Osteocyte (in vitro differentiated cells): ENCODE measurements around the gene TIPRL. TPM values are rescaled to one million over a fixed set of nuclear protein-coding genes. Genes with fewer than 3 reads are reported as not detected.
A peak's percentile ranks its signal among the peaks of the same experiment; 100 is the strongest.

Source experiments
- DNase-seq: peaks from one replicate; pipeline ENCODE4 v3.0.0; 2021; ENCODE audit warnings: mixed read lengths; ENCODE audit not compliant: unreplicated experiment; ENCODE audit errors: extremely low spot score
- H3K27ac Mint-ChIP-seq: one replicate; pipeline ENCODE4 v1.8.0; 2021; ENCODE audit warnings: mild to moderate bottlenecking, mixed read lengths; ENCODE audit not compliant: unreplicated experiment
- H3K27me3 Mint-ChIP-seq: one replicate; pipeline ENCODE4 v1.8.0; 2021; ENCODE audit warnings: mixed read lengths; ENCODE audit not compliant: unreplicated experiment
- H3K36me3 Mint-ChIP-seq: one replicate; pipeline ENCODE4 v1.8.0; 2021; ENCODE audit warnings: mixed read lengths; ENCODE audit not compliant: unreplicated experiment
- H3K4me1 Mint-ChIP-seq: one replicate; pipeline ENCODE4 v1.8.0; 2021; ENCODE audit warnings: mixed read lengths; ENCODE audit not compliant: unreplicated experiment
- H3K4me3 Mint-ChIP-seq: one replicate; pipeline ENCODE4 v1.8.0; 2021; ENCODE audit warnings: mild to moderate bottlenecking, moderate library complexity, mixed read lengths; ENCODE audit not compliant: unreplicated experiment
- H3K9me3 Mint-ChIP-seq: one replicate; pipeline ENCODE4 v1.8.0; 2021; ENCODE audit warnings: mixed read lengths; ENCODE audit not compliant: unreplicated experiment
- CTCF ChIP-seq: fragments of 200-600 bp; sonication (generic); IDR thresholded peaks from 2 replicates; pipeline ENCODE4 v1.5.0; 2021; ENCODE audit warnings: antibody characterized with exemption, mild to moderate bottlenecking, moderate library complexity
- long read RNA-seq: library from polyadenylated mRNA; unstranded; transcript quantifications from one replicate; pipeline ENCODE4 v2.0.0, GENCODE V29; 2021
- total RNA-seq: library from RNA; stranded (reverse); gene quantifications from 2 replicates; pipeline ENCODE4 v1.2.1, GENCODE V29; 2021

Gene TIPRL
- 41.6 and 41.8 TPM in 2 replicates for total RNA-seq
- long read RNA-seq, transcript TIPRL-202 (7 exons, 3,032 nt), result major isoform, 101 of 114 reads
- long read RNA-seq, partial matches to known transcripts, result 5 of 114 reads
- long read RNA-seq, other reads (novel, unspliced or antisense), result 8 of 114 reads

DNA sequence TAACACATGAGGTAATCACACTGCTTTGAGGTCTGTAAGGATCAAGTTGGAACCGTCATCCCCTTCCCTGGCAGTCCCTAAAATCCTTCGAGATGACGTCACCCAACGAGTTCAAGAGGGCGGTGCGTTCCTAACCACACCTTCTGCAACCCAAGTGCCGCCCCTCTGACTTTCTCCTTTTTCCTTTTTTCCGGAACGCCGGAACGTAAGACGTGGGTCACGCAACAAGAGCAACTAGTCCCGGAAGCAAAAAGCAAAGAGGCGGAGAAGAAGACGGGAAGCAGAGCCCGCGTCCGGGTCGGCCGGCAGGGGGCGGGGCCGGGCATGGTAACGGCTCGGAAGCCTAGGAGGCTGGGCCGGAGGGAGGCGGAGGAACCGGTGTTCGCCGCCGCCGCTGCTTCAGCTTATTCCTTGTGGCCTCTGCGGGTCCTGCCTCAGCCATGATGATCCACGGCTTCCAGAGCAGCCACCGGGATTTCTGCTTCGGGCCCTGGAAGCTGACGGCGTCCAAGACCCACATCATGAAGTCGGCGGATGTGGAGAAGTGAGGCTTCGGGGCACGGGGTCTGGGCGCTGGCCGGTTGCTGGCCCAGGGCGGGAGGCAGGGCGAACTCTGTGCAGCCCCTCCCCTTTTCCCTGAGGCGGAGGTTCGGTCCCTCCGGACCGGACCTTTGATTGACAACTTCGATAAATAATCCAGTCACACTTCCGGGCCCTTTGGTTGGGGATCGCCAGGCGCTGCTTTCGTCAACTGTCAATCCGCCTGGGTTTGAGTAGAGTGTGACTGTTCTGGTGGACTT is at the start of gene TIPRL:
Gene TIPRL (plus strand): TSS at position 325 of the 800 bp plus-strand sequence. CDS start 116 bp downstream, at position 441.
- no peaks in the 10 kb centered on the region for H3K9me3 Mint-ChIP-seq

GRCh38 chr1:168129933-168130332 is 48.8 kb upstream of the TIPRL start:
- H3K4me3 Mint-ChIP-seq, result no peak overlapping the region
- peaks cover 38% of the 10 kb centered on the region for H3K36me3 Mint-ChIP-seq
- no peak for DNase-seq
- TF ChIP-seq CTCF, result no peak
- no peaks in the 10 kb centered on the region for H3K27me3 Mint-ChIP-seq
- H3K27ac Mint-ChIP-seq, result no peak overlapping the region
- H3K4me1 Mint-ChIP-seq, result peaks cover 24% of the 10 kb centered on the region
- peaks cover 4% of the 10 kb centered on the region for H3K9me3 Mint-ChIP-seq

More for the DNA sequence above, at the start of gene TIPRL:
- H3K27ac Mint-ChIP-seq, result no peak within 1 kb of the TSS
- TF ChIP-seq CTCF, result peak; percentile 79
- H3K4me1 Mint-ChIP-seq, result peaks cover 2% of the 10 kb centered on the region
- H3K4me3 Mint-ChIP-seq, result no peak within 1 kb of the TSS
- DNase-seq, result peak; percentile 99
- H3K27me3 Mint-ChIP-seq, result no peaks in the 10 kb centered on the region
- no peaks in the 10 kb centered on the region for H3K36me3 Mint-ChIP-seq

- DNase-seq, result no peak
- Mint-ChIP-seq H3K36me3 (peaks cover 10% of the 10 kb centered on the region), H3K4me3 (peak overlapping the region; percentile 8), H3K27me3 (no peaks in the 10 kb centered on the region), H3K4me1 (peaks cover 43% of the 10 kb centered on the region), H3K9me3 (no peaks in the 10 kb centered on the region), H3K27ac (peak overlapping the region; percentile 13)
- no peak for TF ChIP-seq CTCF
Measured at GRCh38 chr1:168134132-168134531, 44.6 kb upstream of the TIPRL start.

GRCh38 chr1:168134642-168135041 is 44.1 kb upstream of the TIPRL start:
- Mint-ChIP-seq H3K27ac (peak overlapping the region; percentile 35), H3K27me3 (no peaks in the 10 kb centered on the region), H3K36me3 (peaks cover 9% of the 10 kb centered on the region), H3K4me3 (peak overlapping the region; percentile 80), H3K9me3 (no peaks in the 10 kb centered on the region), H3K4me1 (peaks cover 41% of the 10 kb centered on the region)
- no peak for TF ChIP-seq CTCF
- DNase-seq, result no peak
